SIG-M5 treated with dmso at 0.1 percent for 504 hours (cell line): ENCODE data around the gene GAD1.

Source experiments
- DNase-seq: peaks from one replicate; lab custom pipeline; 2025; ENCODE audit not compliant: unreplicated experiment; lab: John Stamatoyannopoulos, UW

The GAD1 gene

DNA sequence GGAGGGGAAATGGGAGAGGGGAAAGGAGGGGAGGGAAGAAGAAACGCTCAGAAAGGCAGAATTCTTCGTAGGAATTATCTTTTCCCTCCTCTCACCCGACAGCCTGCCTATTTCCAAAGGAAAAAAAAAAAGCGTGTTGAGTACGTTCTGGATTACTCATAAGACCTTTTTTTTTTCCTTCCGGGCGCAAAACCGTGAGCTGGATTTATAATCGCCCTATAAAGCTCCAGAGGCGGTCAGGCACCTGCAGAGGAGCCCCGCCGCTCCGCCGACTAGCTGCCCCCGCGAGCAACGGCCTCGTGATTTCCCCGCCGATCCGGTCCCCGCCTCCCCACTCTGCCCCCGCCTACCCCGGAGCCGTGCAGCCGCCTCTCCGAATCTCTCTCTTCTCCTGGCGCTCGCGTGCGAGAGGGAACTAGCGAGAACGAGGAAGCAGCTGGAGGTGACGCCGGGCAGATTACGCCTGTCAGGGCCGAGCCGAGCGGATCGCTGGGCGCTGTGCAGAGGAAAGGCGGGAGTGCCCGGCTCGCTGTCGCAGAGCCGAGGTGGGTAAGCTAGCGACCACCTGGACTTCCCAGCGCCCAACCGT, at the start of gene GAD1:
TSS of gene GAD1 (plus strand) at position 384 of the 589 bp plus-strand sequence. CDS start 1,705 bp downstream, outside the sequence.
- DNase-seq = peak; percentile 84

DNA sequence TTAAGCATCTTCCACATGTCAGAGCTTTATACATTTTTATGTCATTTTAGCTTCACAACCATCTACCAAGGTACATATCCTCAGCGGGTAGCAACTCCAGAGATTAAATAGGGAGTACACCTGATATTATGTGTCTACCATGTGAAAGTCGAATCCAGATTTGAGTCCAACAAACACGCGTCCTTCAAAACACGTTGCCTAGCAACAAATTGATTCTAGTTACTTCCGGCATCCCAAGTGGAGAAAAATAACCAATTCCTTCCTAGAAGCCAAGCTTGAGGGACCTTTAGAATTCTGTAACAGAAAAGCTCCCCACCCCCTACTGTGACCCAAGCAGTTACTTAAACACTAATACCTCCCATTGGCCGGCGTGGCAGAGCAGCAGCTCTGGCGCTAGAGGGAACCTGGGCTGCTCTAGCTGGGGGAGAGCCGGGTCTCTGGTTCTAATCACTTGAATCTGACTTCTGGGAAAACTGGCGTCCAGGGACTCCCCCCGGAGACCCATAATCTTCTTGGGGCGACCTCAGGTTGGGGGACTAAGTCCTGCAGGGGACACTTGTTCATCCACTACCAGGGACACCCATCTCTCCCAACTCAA, 46.6 kb upstream of the GAD1 start, which contains the start of gene ERICH2:
TSS of gene ERICH2 (plus strand) at position 371 of the 598 bp plus-strand sequence. CDS start 304 bp downstream, outside the sequence.
- peak; percentile 73 for DNase-seq

DNA sequence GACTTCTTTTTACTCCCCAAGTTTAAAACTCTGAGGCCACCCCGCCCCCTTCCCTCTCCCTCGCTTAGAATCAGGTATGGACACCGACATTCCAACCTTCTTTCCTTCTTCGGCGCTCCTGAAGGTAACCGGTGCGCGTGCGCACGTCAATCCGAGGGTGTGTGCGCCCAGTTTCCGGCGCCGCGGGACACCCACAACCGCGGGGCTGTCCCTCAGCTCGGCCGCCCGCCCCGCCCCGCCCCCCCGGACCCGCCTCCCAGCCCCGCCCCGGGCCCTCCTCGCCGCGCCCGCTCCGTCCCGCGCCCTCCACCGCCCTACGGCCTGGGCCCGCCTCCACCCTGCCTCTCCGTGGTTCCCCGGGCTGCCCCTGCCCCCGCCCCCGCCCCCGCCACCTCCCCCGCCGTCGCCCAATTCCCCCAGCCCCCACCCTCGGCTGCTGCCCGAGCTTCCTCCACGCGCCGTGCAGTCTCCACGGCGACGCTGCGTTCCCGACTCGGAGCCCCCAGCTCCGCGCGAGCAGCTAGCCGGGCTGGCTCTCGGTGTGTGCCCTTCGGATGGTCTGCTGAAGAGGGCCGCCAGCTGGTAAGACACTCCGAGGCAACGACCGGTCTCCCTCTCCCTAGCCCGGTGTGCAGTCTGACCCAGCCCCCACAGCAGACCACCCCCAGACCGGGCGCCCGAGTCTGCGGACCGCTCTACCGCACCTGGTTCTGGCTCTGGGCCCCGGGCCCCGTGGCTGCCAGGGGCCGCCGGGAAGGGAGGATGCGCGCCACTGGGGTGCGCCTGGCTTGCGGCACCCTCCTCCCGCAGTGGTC, 45.9 kb upstream of the GAD1 start:
- peak; percentile 72 for DNase-seq

DNA sequence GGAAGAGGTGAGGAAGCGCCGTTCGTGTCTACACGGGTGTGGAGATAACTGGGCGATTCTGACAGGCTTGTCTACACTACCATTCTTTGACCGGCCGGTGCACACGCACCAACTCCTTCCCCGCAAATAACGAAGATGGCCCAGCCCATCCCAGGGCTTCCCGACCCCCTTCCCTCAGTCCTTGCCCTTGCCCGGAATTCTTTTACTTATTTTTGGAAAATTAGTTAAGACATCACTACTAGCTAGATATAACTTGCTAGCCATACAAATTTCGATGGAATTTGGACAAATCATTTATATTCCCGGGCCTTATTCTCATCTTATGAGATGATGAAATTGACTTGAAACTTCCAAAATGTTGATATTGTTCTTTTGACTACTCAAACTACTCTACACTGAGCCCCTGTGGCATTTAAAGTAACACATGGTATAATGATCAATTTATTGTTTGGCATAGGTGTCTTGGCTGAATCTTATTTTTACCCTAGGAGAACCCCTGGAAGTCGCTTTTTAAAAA, 45.2 kb upstream of the GAD1 start:
- DNase-seq = no peak

DNA sequence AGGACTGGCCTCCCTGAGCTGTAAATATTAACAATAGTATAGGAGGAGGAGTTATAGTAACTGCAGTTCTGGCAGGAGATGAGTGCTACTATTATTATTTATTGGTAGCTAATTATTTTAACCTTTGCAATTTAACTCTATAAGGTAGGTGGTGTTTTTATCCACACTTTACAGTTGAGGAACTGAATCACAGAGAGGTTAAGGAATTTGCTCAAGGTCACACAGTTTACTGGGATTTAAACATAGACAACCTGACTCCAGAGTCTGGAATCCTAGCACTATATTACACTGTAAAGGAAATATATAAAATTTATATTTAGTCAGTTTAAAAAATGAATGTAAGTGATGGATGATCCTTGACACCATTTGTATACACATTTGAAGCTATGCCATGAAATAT, 44.4 kb upstream of the GAD1 start:
- DNase-seq = no peak

DNA sequence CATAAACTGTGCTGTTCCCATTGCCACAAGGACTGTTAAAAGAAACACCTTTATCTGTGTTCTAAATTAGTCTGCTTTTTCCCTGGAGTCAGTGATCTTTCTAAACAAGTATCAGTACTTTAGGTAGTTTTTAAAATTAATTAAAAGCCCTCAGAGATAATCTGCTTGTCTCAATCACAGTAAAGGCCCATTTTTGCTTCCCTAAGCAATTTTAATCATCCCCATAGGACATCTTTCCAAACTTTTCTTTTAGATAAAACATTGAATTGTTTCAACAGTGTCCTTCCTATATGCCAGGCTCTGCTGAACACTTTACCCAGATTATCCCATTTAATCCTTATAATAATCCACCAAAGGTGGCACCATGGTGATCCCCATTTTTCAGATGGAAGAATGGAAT, 42.6 kb upstream of the GAD1 start:
- no peak for DNase-seq

DNA sequence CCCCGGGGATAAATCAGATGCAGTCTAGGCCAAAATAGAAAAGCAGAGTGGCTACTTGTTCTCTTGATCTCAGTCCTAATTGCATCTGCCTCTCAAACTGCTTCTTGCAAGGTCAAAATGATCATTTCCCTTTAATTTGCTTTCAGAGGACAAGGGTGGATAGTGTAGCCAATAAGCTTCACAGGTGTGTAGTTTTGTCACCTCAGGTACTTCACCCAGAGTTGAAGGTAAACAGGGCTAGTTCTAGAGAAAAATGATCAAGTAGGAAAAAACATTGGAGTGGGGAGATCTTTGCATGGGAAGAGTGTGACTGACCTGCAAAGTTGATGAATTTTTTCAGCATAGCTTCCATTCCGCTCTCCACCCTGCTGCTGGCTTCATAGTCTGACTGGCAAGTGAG, 37.8 kb upstream of the GAD1 start:
- DNase-seq = no peak

DNA sequence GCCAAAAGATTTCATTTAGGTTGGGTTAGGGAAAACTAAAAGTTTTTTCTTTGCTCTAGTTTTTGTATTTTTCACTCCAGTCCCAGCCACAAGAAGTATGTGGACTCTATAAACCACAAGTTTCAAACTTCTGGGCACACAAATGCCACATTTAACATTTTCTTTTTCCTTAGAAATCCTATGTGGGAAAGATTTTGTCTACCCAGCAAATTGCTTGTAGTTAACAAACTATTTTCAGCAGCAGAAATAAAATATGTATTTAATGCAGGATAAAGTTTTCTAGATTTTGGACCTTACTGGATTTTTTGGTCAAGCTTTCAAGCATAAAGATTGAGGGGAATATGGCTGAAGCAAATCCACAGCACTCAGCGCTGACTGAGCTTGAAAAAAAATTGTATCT, 37.4 kb upstream of the GAD1 start:
- no peak for DNase-seq

DNA sequence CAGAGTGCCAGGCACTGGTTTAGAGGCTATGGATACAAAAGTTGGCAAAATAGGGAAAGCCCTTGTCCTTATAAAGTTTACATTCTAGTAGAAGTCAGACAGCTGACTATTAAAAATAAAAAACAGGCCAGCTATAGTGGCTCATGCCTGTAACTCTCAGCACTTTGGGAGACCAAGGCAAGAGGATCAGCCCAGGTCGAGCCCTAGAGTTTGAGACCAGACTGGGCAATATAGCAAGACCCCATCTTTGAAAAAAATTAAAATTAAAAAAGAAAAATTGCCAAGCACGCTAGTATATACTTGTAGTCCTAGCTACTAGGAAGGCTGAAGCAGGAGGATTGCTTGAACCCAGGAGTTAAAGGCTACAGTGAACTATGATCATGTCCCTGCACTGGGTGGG, 34.0 kb upstream of the GAD1 start:
- DNase-seq = no peak

DNA sequence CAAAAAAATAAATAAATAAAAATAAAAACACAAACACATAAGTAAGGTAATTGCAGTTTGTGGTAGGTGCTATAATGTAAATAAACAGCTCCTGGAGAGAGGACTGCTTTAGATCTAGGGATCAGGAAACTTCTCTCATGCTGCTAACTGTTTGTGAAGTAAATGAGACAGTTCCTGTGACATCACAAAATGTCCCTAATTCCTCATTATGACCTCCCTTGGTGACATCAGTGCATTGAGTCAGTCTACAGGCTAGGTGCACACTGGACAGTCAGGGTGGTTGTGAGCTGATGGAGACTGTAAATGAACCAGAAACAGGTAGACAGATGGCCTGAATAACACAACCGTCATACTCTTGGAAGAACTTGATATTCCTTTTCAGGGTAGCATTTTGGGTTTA, 33.1 kb upstream of the GAD1 start:
- DNase-seq = no peak

DNA sequence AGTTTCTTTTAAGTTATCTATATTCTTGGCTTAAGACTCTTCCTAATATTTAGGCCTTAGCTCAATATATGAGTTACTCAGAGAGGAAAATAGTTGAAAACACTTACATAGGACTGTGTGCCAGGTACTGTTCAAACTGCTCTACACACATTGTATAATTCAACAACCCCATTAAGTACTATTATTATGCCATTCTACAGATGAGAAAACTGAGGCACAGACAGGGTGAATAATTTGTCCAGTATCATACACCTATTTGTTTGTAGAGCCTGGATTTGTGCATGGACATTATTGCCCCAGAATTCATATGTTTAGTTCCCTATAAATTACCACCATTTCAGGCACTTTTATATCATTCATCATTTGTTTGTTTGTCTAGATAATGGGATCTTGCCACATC, 17.7 kb upstream of the GAD1 start:
- no peak for DNase-seq

DNA sequence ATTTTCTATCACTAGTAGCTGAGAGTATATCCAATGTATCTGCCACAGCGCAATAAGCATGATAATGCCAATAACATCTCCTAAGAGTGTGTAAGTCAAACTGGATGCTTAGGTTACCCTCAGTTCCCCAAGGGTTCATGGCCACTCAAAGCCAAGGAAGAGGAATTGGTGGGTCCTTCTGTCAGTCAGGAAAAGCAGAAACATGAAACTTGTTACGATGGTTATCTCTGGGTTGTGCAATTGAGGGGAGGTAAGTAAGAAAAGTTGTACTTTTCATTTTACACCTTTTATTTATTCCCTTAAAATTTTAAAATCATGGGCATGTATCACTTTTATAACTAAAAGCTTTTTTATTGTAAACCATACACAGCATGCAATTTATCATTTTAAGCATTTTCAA, 10.1 kb upstream of the GAD1 start:
- no peak for DNase-seq

DNA sequence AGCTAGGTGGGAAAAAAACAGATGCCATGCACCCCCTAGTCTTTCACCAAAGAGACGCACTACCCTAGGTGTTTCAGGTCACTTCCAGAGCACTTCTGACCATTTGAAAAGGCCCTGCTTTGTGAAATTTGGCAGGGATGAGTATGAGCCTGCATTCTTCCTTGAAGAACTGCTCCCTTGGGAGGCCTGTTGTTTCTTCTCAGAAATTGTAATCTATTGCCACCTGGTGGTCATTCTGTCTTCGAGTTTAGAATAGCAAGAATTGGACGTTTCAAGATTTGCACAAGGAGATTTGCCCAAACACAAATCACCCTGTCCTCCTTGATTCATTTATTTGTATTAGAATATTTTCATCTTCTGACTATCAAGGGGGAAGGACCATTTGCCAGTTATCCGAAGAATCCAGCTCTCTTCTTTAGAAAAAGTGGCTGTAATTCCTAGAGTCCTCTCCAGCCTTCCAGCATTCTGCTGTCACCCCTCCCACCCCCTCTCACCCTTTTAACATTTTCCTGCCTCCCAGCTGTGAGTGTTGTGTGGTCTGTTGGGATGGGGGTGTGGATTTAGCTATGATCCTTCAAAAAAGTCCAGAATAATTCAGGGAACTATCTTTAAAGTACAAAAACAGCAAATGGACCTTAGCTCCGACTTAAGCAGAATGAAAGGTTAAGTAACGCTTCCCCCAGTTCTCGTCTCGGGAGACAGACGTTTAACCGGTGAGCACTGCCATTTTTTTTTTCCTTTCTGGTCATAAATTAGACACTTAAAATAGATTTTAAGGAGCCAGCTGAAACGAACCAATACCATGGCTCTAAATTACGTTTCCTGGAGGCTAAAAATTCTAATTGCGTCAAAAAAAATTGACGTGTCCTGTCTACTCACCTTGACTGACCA, 3.7 kb upstream of the GAD1 start:
- DNase-seq = peak; percentile 70

DNA sequence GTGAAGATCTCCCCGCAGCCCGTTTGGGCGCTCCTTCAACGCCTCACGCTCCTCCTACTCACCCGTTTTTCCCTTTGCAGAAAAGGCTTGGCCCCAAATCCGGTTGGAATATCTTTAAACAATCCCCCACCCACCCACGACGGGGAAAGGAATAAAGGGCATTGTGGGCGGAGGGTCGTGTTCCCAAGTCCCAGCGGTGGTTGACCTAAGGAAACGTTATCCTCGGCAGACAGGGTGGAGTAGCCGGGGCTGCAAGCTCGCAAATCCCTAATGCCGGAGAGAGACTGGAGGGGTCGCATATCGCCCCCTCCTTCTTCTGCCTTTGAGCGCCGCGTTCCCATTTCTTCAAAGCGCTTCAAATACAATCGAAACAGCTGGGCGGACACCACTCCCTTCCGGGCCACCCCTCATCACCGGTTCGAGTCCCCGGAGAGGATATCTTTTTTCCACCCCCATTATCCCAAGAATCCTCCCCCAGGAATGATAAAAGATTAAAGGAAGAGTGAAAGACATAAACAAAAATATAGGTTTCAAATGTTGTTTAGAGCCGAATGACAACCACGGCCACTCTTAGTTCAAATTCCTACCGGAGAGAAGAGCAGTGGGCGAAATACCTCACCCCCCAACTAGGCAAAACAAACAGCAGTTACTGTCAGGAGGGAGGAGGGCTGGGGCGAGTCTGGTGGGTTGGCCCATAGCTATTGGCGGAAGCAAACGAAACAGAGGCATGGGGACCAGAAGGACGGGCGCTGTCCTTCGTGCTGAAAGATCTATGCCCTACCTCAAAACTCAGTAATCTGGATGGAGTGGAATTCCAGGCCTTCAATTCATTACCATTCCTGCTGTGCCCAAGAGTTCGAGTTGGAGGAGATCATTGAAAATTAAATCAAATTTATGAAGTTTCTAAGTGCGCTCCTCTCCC, 2.8 kb upstream of the GAD1 start:
- DNase-seq = peak; percentile 47

DNA sequence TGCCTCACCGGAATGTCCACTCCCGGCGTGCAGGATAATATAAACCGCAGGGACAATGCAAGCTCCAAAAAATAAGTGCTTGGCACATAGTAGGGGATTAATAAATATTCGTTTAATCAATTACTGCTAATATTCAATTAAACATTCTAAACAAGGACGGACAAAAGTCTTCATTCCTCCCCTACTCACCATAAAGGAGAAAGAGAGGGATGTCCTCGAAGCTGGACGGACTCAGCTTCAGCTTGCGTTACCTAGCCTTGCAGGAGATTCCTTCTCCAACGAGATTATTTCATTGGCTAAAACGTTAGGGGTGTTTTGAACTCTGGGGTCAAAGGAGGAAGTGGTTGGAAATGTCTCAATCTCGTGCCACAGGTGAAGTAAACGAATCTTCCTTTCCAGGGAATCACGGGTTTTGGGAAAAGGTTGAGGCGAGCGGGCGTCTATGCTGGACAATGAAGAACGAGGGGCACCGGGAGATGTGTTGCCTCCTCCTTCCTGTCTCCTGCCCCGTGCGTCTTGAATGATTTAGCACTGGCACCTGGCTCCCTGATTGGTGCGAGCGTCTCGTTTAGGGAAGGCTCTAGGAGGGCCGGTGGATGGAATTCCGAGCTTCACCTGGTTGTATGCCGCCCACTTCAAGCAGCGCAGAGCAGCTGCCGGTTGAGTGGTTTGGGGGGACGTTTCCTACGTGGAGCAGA, 2.0 kb upstream of the GAD1 start:
- DNase-seq = no peak

DNA sequence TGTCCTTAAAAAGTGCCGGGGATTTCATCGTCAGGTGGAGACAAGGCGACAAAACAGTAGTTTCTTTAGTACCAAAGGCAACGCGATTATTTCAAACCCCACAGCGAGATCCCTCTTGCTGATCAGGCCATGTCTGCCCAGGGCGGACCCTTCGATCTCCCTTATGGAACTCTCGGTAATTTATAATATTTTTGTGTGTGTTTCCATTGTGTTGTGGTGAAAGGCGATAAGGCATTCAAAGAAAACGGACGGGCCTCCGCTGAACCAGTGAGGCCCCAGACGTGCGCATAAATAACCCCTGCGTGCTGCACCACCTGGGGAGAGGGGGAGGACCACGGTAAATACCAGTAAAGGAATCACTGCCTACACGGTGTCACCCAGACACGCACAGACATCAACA, 1.4 kb upstream of the GAD1 start:
- no peak for DNase-seq

DNA sequence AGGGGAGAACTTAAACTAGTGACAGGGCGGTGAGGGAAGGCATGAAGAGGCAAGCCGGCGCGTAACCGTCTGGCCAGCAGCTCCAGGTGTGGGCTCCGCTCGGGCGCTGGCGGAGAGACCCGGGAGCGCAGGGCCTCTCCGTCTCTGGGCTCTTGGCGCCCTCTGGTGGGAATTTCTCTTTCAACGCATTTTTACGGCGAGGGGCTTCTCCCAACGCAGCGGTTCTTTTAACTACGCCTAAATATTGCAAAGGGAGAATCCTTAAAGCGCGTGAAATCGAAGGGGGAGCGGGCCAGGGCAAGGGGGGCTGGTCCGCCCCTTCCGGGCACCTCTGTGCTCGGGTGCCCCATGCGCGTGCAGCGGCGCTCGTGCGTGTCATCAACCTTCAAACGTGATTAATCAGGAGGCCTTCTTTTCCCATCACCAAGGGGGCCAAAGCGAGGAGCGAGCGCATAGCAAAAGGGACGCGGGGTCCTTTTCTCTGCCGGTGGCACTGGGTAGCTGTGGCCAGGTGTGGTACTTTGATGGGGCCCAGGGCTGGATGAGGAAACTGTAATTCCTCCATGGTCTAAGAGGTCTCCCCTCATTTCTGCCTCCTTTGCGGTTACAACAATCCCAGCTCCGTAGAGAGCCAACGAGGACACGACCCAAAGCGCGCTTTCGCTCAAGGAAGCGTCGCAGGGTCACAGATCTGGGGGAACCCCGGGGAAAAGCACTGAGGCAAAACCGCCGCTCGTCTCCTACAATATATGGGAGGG, 762 bp upstream of the GAD1 start:
- peak; percentile 62 for DNase-seq
